ENCODE measurements around the gene PDK2.

Gene PDK2

GRCh38 chr17:50076221-50076590, 18.9 kb upstream of the PDK2 start:
- Histone ChIP-seq H3K18ac (ENCODE audit: low read length) (no peak overlapping the region), H3K4me1 (ENCODE audit: control insufficient read depth in 1 of 2, insufficient read depth in 2 of 2, low read length in 2 of 2) (no peaks in the 10 kb centered on the region), H3K23ac (ENCODE audit: low read length) (no peak overlapping the region), H4K91ac (ENCODE audit: low read depth, low read length) (no peak overlapping the region), H2BK5ac (ENCODE audit: low read depth, low read length, poor library complexity) (no peak overlapping the region), H3K36me3 (ENCODE audit: control insufficient read depth in 1 of 2, insufficient read depth in 2 of 2, low read length in 2 of 2) (peaks cover 86 to 88% of the 10 kb centered on the region in 2 experiments), H3K9ac (ENCODE audit: low read length) (no peak overlapping the region), H3K4me2 (ENCODE audit: low read length) (no peak overlapping the region), H3K14ac (ENCODE audit: low read length) (no peak overlapping the region), H2BK12ac (ENCODE audit: low read length) (no peak overlapping the region), H2AFZ (ENCODE audit: insufficient read depth, low read length, poor library complexity) (no peak overlapping the region), H4K12ac (ENCODE audit: low read depth, low read length) (no peak overlapping the region), H3K27me3 (ENCODE audit: insufficient read depth, low read length) (no peaks in the 10 kb centered on the region), H4K8ac (ENCODE audit: low read depth, low read length) (no peak overlapping the region), H3K9me3 (ENCODE audit: insufficient read depth, low read depth, low read length) (no peaks in the 10 kb centered on the region), H3K4ac (ENCODE audit: low read depth, low read length) (no peak overlapping the region), H2BK120ac (ENCODE audit: insufficient read depth, low read length, poor library complexity) (no peak overlapping the region), H3K27ac (ENCODE audit: low read depth, low read length) (no peak overlapping the region), H3K79me2 (ENCODE audit: control insufficient read depth, insufficient read depth, low read length, poor library complexity) (no peaks in the 10 kb centered on the region), H3K4me3 (ENCODE audit: low read depth, low read length) (no peak overlapping the region), H2AK5ac (ENCODE audit: low read length) (no peak overlapping the region), H3K79me1 (ENCODE audit: low read length) (no peaks in the 10 kb centered on the region)
- WGBS (ENCODE audit: extremely low coverage, insufficient coverage, insufficient read length) = no CpG with 5 or more reads among the region's 16 CpGs
- DNase-seq = no peak

- Histone ChIP-seq H3K36me3 (ENCODE audit: control insufficient read depth in 1 of 2, insufficient read depth in 2 of 2, low read length in 2 of 2) (peaks cover 86 to 88% of the 10 kb centered on the region in 2 experiments), H3K14ac (ENCODE audit: low read length) (no peak overlapping the region), H2AK5ac (ENCODE audit: low read length) (no peak overlapping the region), H3K23ac (ENCODE audit: low read length) (no peak overlapping the region), H3K27ac (ENCODE audit: low read depth, low read length) (no peak overlapping the region), H4K91ac (ENCODE audit: low read depth, low read length) (no peak overlapping the region), H3K4me1 (ENCODE audit: control insufficient read depth in 1 of 2, insufficient read depth in 2 of 2, low read length in 2 of 2) (no peaks in the 10 kb centered on the region), H3K79me2 (ENCODE audit: control insufficient read depth, insufficient read depth, low read length, poor library complexity) (no peaks in the 10 kb centered on the region), H4K8ac (ENCODE audit: low read depth, low read length) (no peak overlapping the region), H3K18ac (ENCODE audit: low read length) (no peak overlapping the region), H3K27me3 (ENCODE audit: insufficient read depth, low read length) (no peaks in the 10 kb centered on the region), H3K9ac (ENCODE audit: low read length) (no peak overlapping the region), H2BK5ac (ENCODE audit: low read depth, low read length, poor library complexity) (no peak overlapping the region), H3K79me1 (ENCODE audit: low read length) (no peaks in the 10 kb centered on the region), H3K9me3 (ENCODE audit: insufficient read depth, low read depth, low read length) (no peaks in the 10 kb centered on the region), H4K12ac (ENCODE audit: low read depth, low read length) (no peak overlapping the region), H2BK120ac (ENCODE audit: insufficient read depth, low read length, poor library complexity) (no peak overlapping the region), H3K4me2 (ENCODE audit: low read length) (no peak overlapping the region), H3K4ac (ENCODE audit: low read depth, low read length) (no peak overlapping the region), H3K4me3 (ENCODE audit: low read depth, low read length) (no peak overlapping the region), H2AFZ (ENCODE audit: insufficient read depth, low read length, poor library complexity) (no peak overlapping the region), H2BK12ac (ENCODE audit: low read length) (no peak overlapping the region)
- peak in 1 of 2 donors; percentile 20 for DNase-seq
- WGBS (ENCODE audit: extremely low coverage, insufficient coverage, insufficient read length) = no CpG with 5 or more reads among the region's 39 CpGs
These were observed 18.4 kb upstream of the PDK2 start for GRCh38 chr17:50076591-50077235.

GRCh38 chr17:50078430-50078829, 16.7 kb upstream of the PDK2 start:
- Histone ChIP-seq H3K4ac (ENCODE audit: low read depth, low read length) (no peak overlapping the region), H2BK120ac (ENCODE audit: insufficient read depth, low read length, poor library complexity) (no peak overlapping the region), H3K9ac (ENCODE audit: low read length) (no peak overlapping the region), H3K4me1 (ENCODE audit: control insufficient read depth in 1 of 2, insufficient read depth in 2 of 2, low read length in 2 of 2) (no peaks in the 10 kb centered on the region), H3K79me2 (ENCODE audit: control insufficient read depth, insufficient read depth, low read length, poor library complexity) (no peaks in the 10 kb centered on the region), H3K4me2 (ENCODE audit: low read length) (no peak overlapping the region), H2AFZ (ENCODE audit: insufficient read depth, low read length, poor library complexity) (no peak overlapping the region), H3K27ac (ENCODE audit: low read depth, low read length) (no peak overlapping the region), H3K27me3 (ENCODE audit: insufficient read depth, low read length) (no peaks in the 10 kb centered on the region), H2BK12ac (ENCODE audit: low read length) (no peak overlapping the region), H3K18ac (ENCODE audit: low read length) (no peak overlapping the region), H3K36me3 (ENCODE audit: control insufficient read depth in 1 of 2, insufficient read depth in 2 of 2, low read length in 2 of 2) (peaks cover 75 to 80% of the 10 kb centered on the region in 2 experiments), H3K79me1 (ENCODE audit: low read length) (no peaks in the 10 kb centered on the region), H4K8ac (ENCODE audit: low read depth, low read length) (no peak overlapping the region), H3K9me3 (ENCODE audit: insufficient read depth, low read depth, low read length) (no peaks in the 10 kb centered on the region), H3K14ac (ENCODE audit: low read length) (no peak overlapping the region), H4K12ac (ENCODE audit: low read depth, low read length) (no peak overlapping the region), H2AK5ac (ENCODE audit: low read length) (no peak overlapping the region), H3K4me3 (ENCODE audit: low read depth, low read length) (no peak overlapping the region), H3K23ac (ENCODE audit: low read length) (no peak overlapping the region), H4K91ac (ENCODE audit: low read depth, low read length) (no peak overlapping the region), H2BK5ac (ENCODE audit: low read depth, low read length, poor library complexity) (no peak overlapping the region)
- WGBS (ENCODE audit: extremely low coverage, insufficient coverage, insufficient read length) = no CpG with 5 or more reads among the region's 4 CpGs
- no peak for DNase-seq

GRCh38 chr17:50079334-50080095, 15.6 kb upstream of the PDK2 start:
- Histone ChIP-seq H3K4me1 (ENCODE audit: control insufficient read depth in 1 of 2, insufficient read depth in 2 of 2, low read length in 2 of 2) (no peaks in the 10 kb centered on the region), H3K18ac (ENCODE audit: low read length) (no peak overlapping the region), H4K12ac (ENCODE audit: low read depth, low read length) (no peak overlapping the region), H3K36me3 (ENCODE audit: control insufficient read depth in 1 of 2, insufficient read depth in 2 of 2, low read length in 2 of 2) (peaks cover 64 to 70% of the 10 kb centered on the region in 2 experiments), H3K14ac (ENCODE audit: low read length) (no peak overlapping the region), H3K4ac (ENCODE audit: low read depth, low read length) (no peak overlapping the region), H2BK12ac (ENCODE audit: low read length) (no peak overlapping the region), H4K91ac (ENCODE audit: low read depth, low read length) (no peak overlapping the region), H2BK120ac (ENCODE audit: insufficient read depth, low read length, poor library complexity) (no peak overlapping the region), H3K4me3 (ENCODE audit: low read depth, low read length) (no peak overlapping the region), H3K9ac (ENCODE audit: low read length) (no peak overlapping the region), H3K27ac (ENCODE audit: low read depth, low read length) (no peak overlapping the region), H2AK5ac (ENCODE audit: low read length) (no peak overlapping the region), H2AFZ (ENCODE audit: insufficient read depth, low read length, poor library complexity) (no peak overlapping the region), H3K23ac (ENCODE audit: low read length) (no peak overlapping the region), H3K27me3 (ENCODE audit: insufficient read depth, low read length) (no peaks in the 10 kb centered on the region), H3K79me1 (ENCODE audit: low read length) (no peaks in the 10 kb centered on the region), H3K79me2 (ENCODE audit: control insufficient read depth, insufficient read depth, low read length, poor library complexity) (no peaks in the 10 kb centered on the region), H2BK5ac (ENCODE audit: low read depth, low read length, poor library complexity) (no peak overlapping the region), H3K9me3 (ENCODE audit: insufficient read depth, low read depth, low read length) (no peaks in the 10 kb centered on the region), H4K8ac (ENCODE audit: low read depth, low read length) (no peak overlapping the region), H3K4me2 (ENCODE audit: low read length) (no peak overlapping the region)
- DNase-seq = peak; percentile 14 to 39
- no CpG with 5 or more reads among the region's 12 CpGs for WGBS (ENCODE audit: extremely low coverage, insufficient coverage, insufficient read length)

Measured in trophoblast cell (in vitro differentiated cells and primary cell).